IMR-90 (cell line): ENCODE results near the gene OPRM1. TPM values are rescaled to one million over a fixed set of nuclear protein-coding genes. Genes with fewer than 3 reads are reported as not detected.

ENCODE experiments used
- ATAC-seq: fragments of 200-7000 bp; cut with Tn5 transposase; 2 replicates; pipeline ENCODE4 v1.9.1; 2020; ENCODE audit warnings: low read depth, mild to moderate bottlenecking, moderate library complexity
- BruUV-seq: library from RNA; stranded (reverse); fragments of 400-500 nt; replicated peaks from 2 replicates; lab custom pipeline; 2021; lab: Mats Ljungman, UMichigan
- CTCF ChIA-PET: fragments of 300-600 bp; formaldehyde crosslinking; extraction: SDS; loops from one replicate; lab custom pipeline; 2021; ENCODE audit warnings: antibody characterized with exemption; lab: Yijun Ruan, JAX
- POLR2A ChIA-PET: fragments of 300-600 bp; sonication (Branson Sonifier 250); formaldehyde crosslinking; loops from one replicate; lab custom pipeline; 2022; ENCODE audit warnings: antibody characterized with exemption; ENCODE audit not compliant: unreplicated experiment; lab: Charles Lee
- DNase-seq: peaks from one replicate; pipeline ENCODE4 v3.0.0; 2013
- H2AFZ ChIP-seq: replicated peaks from 2 replicates; pipeline ENCODE3; 2013; ENCODE audit warnings: low read length, mild to moderate bottlenecking; ENCODE audit not compliant: poor library complexity
- H2AK5ac ChIP-seq: 2 replicates; pipeline ENCODE4 v1.6.1; 2013; ENCODE audit warnings: low read depth, low read length, inconsistent platforms
- H2AK9ac ChIP-seq: replicated peaks from 2 replicates; pipeline ENCODE3; 2013; ENCODE audit warnings: mild to moderate bottlenecking, low read depth, low read length, moderate library complexity; ENCODE audit not compliant: poor library complexity
- H2BK120ac ChIP-seq: 2 replicates; pipeline ENCODE4 v1.6.1; 2013; ENCODE audit warnings: low read depth, low read length, inconsistent platforms
- H2BK15ac ChIP-seq: 3 replicates; pipeline ENCODE4 v1.6.1; 2013; ENCODE audit warnings: low read depth, low read length, inconsistent platforms
- H2BK20ac ChIP-seq: 2 replicates; pipeline ENCODE4 v1.6.1; 2013; ENCODE audit warnings: low read depth, mild to moderate bottlenecking, inconsistent platforms, low read length, moderate library complexity
- H2BK5ac ChIP-seq: 2 replicates; pipeline ENCODE4 v1.6.1; 2013; ENCODE audit warnings: mild to moderate bottlenecking, low read depth, low read length, inconsistent platforms; ENCODE audit not compliant: poor library complexity, severe bottlenecking
- H3K14ac ChIP-seq: replicated peaks from 2 replicates; pipeline ENCODE4 v1.6.1; 2013; ENCODE audit warnings: low read depth, low read length, inconsistent platforms
- H3K18ac ChIP-seq: 2 replicates; pipeline ENCODE4 v1.6.1; 2013; ENCODE audit warnings: low read depth, low read length, control low read depth
- H3K23ac ChIP-seq: 2 replicates; pipeline ENCODE4 v1.6.1; 2013; ENCODE audit warnings: low read depth, low read length, inconsistent platforms
- H3K27ac ChIP-seq: 2 replicates; pipeline ENCODE4 v1.5.1; 2013; ENCODE audit warnings: mild to moderate bottlenecking, control low read depth, low read length; ENCODE audit not compliant: insufficient read depth
- H3K27me3 ChIP-seq: 2 replicates; pipeline ENCODE4 v1.6.1; 2013; ENCODE audit warnings: low read length; ENCODE audit not compliant: control insufficient read depth, insufficient read depth
- H3K36me3 ChIP-seq: 2 replicates; pipeline ENCODE4 v1.6.1; 2013; ENCODE audit warnings: low read length, mixed read lengths; ENCODE audit not compliant: control insufficient read depth, insufficient read depth
- H3K4ac ChIP-seq: 2 replicates; pipeline ENCODE4 v1.6.1; 2013; ENCODE audit warnings: low read depth, low read length, inconsistent platforms
- H3K4me1 ChIP-seq: 2 replicates; pipeline ENCODE4 v1.6.1; 2013; ENCODE audit warnings: low read length, mixed read lengths; ENCODE audit not compliant: control insufficient read depth, insufficient read depth
- H3K4me2 ChIP-seq: 2 replicates; pipeline ENCODE4 v1.6.1; 2013; ENCODE audit warnings: low read depth, mild to moderate bottlenecking, control low read depth, low read length, moderate library complexity
- H3K4me3 ChIP-seq: 2 replicates; pipeline ENCODE4 v1.5.1; 2013; ENCODE audit warnings: low read depth, mild to moderate bottlenecking, control low read depth, low read length, moderate library complexity; ENCODE audit not compliant: insufficient read depth
- H3K56ac ChIP-seq: 2 replicates; pipeline ENCODE4 v1.6.1; 2013; ENCODE audit warnings: low read length, inconsistent platforms; ENCODE audit not compliant: insufficient read depth; ENCODE audit errors: extremely low read depth
- H3K79me1 ChIP-seq, 2 experiments: 2 replicates each; pipeline ENCODE4 v1.6.1; 2013; ENCODE audit warnings: low read length in 2 of 2, inconsistent platforms in 1 of 2, low read depth in 1 of 2
- H3K9ac ChIP-seq: 2 replicates; pipeline ENCODE4 v1.6.1; 2013; ENCODE audit warnings: low read depth, low read length, control low read depth
- H3K9me1 ChIP-seq: 2 replicates; pipeline ENCODE4 v1.6.1; 2013; ENCODE audit warnings: low read length, inconsistent platforms; ENCODE audit not compliant: insufficient read depth
- H3K9me3 ChIP-seq: 2 replicates; pipeline ENCODE4 v1.6.1; 2013; ENCODE audit warnings: low read length; ENCODE audit not compliant: control insufficient read depth, insufficient read depth
- H4K20me1 ChIP-seq: 2 replicates; pipeline ENCODE4 v1.6.1; 2013; ENCODE audit warnings: low read length, inconsistent platforms; ENCODE audit not compliant: insufficient read depth
- H4K5ac ChIP-seq: 2 replicates; pipeline ENCODE4 v1.6.1; 2013; ENCODE audit warnings: mild to moderate bottlenecking, low read depth, low read length, control low read depth
- H4K8ac ChIP-seq, 2 experiments: 2 replicates each; pipeline ENCODE4 v1.6.1; 2013; ENCODE audit warnings: low read depth in 2 of 2, low read length in 2 of 2, control low read depth in 1 of 2, inconsistent platforms in 1 of 2
- H4K91ac ChIP-seq: 2 replicates; pipeline ENCODE4 v1.6.1; 2013; ENCODE audit warnings: low read depth, low read length, inconsistent platforms; ENCODE audit not compliant: insufficient read depth
- BHLHE40 ChIP-seq: fragments of 150-350 bp; IDR thresholded peaks from 2 replicates; pipeline ENCODE4 v1.6.1; 2016; ENCODE audit warnings: mild to moderate bottlenecking, low read depth, low read length
- CEBPB ChIP-seq: IDR thresholded peaks from 2 replicates; pipeline ENCODE4 v1.6.1; 2012; ENCODE audit warnings: low read depth, low read length, improper control_type of control experiment
- CHD1 ChIP-seq: IDR thresholded peaks from 2 replicates; pipeline ENCODE4 v1.6.1; 2012; ENCODE audit warnings: low read depth, low read length, improper control_type of control experiment
- ELK1 ChIP-seq: fragments of 150-350 bp; IDR thresholded peaks from 2 replicates; pipeline ENCODE4 v1.6.1; 2016; ENCODE audit warnings: low read depth, mild to moderate bottlenecking, low read length, moderate library complexity, borderline replicate concordance
- FOS ChIP-seq: fragments of 150-350 bp; IDR thresholded peaks from 2 replicates; pipeline ENCODE4 v1.6.1; 2016; ENCODE audit warnings: low read depth, low read length
- MAFK ChIP-seq: IDR thresholded peaks from 2 replicates; pipeline ENCODE4 v1.6.1; 2012; ENCODE audit warnings: low read depth, low read length, improper control_type of control experiment
- MAZ ChIP-seq: IDR thresholded peaks from 2 replicates; pipeline ENCODE4 v1.6.1; 2012; ENCODE audit warnings: low read depth, mild to moderate bottlenecking, low read length, improper control_type of control experiment, moderate library complexity, borderline replicate concordance
- MXI1 ChIP-seq: IDR thresholded peaks from 2 replicates; pipeline ENCODE4 v1.6.1; 2012; ENCODE audit warnings: low read depth, mild to moderate bottlenecking, low read length, moderate library complexity, borderline replicate concordance
- NFE2L2 ChIP-seq: fragments of 150-350 bp; IDR thresholded peaks from 2 replicates; pipeline ENCODE4 v1.6.1; 2016; ENCODE audit warnings: low read depth, mild to moderate bottlenecking, low read length
- POLR2A ChIP-seq: IDR thresholded peaks from 2 replicates; pipeline ENCODE4 v1.6.1; 2012; ENCODE audit warnings: mild to moderate bottlenecking, low read depth, low read length
- RAD21 ChIP-seq: IDR thresholded peaks from 2 replicates; pipeline ENCODE4 v1.6.1; 2012; ENCODE audit warnings: low read length, improper control_type of control experiment
- RCOR1 ChIP-seq: IDR thresholded peaks from 2 replicates; pipeline ENCODE4 v1.6.1; 2012; ENCODE audit warnings: mild to moderate bottlenecking, low read length, improper control_type of control experiment; ENCODE audit not compliant: insufficient replicate concordance
- RFX5 ChIP-seq: IDR thresholded peaks from 2 replicates; pipeline ENCODE4 v1.8.0; 2012; ENCODE audit warnings: low read depth, mild to moderate bottlenecking, low read length, moderate library complexity
- SMC3 ChIP-seq: fragments of 150-350 bp; IDR thresholded peaks from 2 replicates; pipeline ENCODE4 v1.6.1; 2016; ENCODE audit warnings: low read depth, mild to moderate bottlenecking, antibody characterized with exemption, low read length, moderate library complexity
- WGBS, 2 experiments: methylation state at CpG; one replicate each; pipeline versions ENCODE4 v1.1.5 to v1.1.7; 2013; ENCODE audit warnings: missing lambda C conversion rate in 2 of 2; ENCODE audit not compliant: insufficient read length in 1 of 2; ENCODE audit errors: extremely low coverage in 2 of 2; 5-methylcytosine and 5-hydroxymethylcytosine counted together
- dilution Hi-C: fragments of 300-500 bp; cut with HindIII; formaldehyde crosslinking; loops from one replicate; pipeline ENCODE4 v1.14.3; 2018; ENCODE audit warnings: low sequenced_read_pairs; ENCODE audit not compliant: unreplicated experiment
- in situ Hi-C: fragments of 300-500 bp; cut with MboI; formaldehyde crosslinking; loops from 3 replicates; pipeline ENCODE4 v1.14.3; 2019; ENCODE audit warnings: low sequenced_read_pairs, inconsistent platforms, mixed read lengths
- intact Hi-C: fragments of 100-400 bp; cut with micrococcal nuclease; formaldehyde crosslinking; loops from 2 replicates; pipeline ENCODE4 v1.10.0; 2022
- polyA plus RNA-seq, 3 experiments: library from polyadenylated mRNA; depleted of rRNA; stranded (reverse); fragments of >200 nt; gene quantifications; 2 replicates each; pipeline ENCODE4 v1.2.3, GENCODE V29; 2012; ENCODE audit warnings: low replicate concordance in 1 of 3
- total RNA-seq: library from RNA; depleted of rRNA; stranded (reverse); fragments of >200 nt; gene quantifications from 2 replicates; pipeline ENCODE4 v1.2.3, GENCODE V29; 2012
- TF ChIP-seq, protein P1 (sequence below): fragments of 150-350 bp; IDR thresholded peaks from 2 replicates; pipeline ENCODE4 v1.6.1; 2017; ENCODE audit warnings: mild to moderate bottlenecking, antibody characterized with exemption, low read length, low read depth
- TF ChIP-seq, protein P2 (sequence below): conservative IDR thresholded peaks from 2 replicates; pipeline ENCODE4 v1.5.1; 2012; ENCODE audit warnings: mild to moderate bottlenecking, low read depth, low read length, improper control_type of control experiment

OPRM1 gene
- total and polyA plus RNA-seq, 2 of the 4 experiments (the other 2 are of a cell fraction), result not detected

DNA sequence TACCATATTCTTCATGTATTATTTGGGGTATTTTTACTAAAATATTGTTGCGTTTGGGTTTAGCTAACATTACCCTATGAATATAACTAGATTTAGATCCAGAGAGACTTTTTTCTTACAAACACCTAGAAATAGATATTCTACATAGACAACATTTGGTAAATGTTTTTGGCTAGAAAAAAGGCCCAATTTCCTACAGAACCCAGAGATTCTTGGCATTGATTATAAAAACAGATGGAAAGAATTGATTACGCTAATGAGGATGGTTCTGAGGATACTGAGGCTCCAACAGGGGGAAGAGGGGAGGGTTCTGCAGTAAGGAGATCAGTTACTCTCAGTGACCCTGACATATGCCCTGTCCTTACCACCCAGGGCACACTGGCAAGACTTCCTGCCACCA is 194.3 kb downstream of the OPRM1 start:
- Histone ChIP-seq H3K36me3 (no peaks in the 10 kb centered on the region), H2AK5ac (no peak overlapping the region), H3K27me3 (no peaks in the 10 kb centered on the region), H2BK5ac (no peak overlapping the region), H4K20me1 (no peaks in the 10 kb centered on the region), H3K27ac (no peak overlapping the region), H3K4me2 (no peak overlapping the region), H2BK20ac (no peak overlapping the region), H3K23ac (no peak overlapping the region), H3K56ac (no peak overlapping the region), H2BK120ac (no peak overlapping the region), H2AK9ac (no peak overlapping the region), H3K79me1 (no peaks in the 10 kb centered on the region), H3K9ac (no peak overlapping the region), H4K5ac (no peak overlapping the region), H4K8ac (no peak overlapping the region), H2BK15ac (no peak overlapping the region), H3K18ac (no peak overlapping the region), H3K14ac (no peak overlapping the region), H3K4me1 (peaks cover 5% of the 10 kb centered on the region; the same call in 1 of the 2 replicates), H3K4me3 (no peak overlapping the region), H3K4ac (no peak overlapping the region), H2AFZ (no peak overlapping the region), H3K9me3 (no peaks in the 10 kb centered on the region), H3K9me1 (peaks cover 3% of the 10 kb centered on the region; the same call in 1 of the 2 replicates), H4K91ac (no peak overlapping the region)
- no peak for DNase-seq
- TF ChIP-seq SMC3 (no peak), BHLHE40 (no peak), RAD21 (no peak), NFE2L2 (no peak), CHD1 (no peak), RCOR1 (no peak), MAZ (no peak), CEBPB (no peak), MAFK (no peak), FOS (no peak), MXI1 (no peak), POLR2A (no peak), RFX5 (no peak), ELK1 (no peak)
- TF ChIP-seq, protein P1, sequence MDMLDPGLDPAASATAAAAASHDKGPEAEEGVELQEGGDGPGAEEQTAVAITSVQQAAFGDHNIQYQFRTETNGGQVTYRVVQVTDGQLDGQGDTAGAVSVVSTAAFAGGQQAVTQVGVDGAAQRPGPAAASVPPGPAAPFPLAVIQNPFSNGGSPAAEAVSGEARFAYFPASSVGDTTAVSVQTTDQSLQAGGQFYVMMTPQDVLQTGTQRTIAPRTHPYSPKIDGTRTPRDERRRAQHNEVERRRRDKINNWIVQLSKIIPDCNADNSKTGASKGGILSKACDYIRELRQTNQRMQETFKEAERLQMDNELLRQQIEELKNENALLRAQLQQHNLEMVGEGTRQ, result no peak
- TF ChIP-seq, protein P2, sequence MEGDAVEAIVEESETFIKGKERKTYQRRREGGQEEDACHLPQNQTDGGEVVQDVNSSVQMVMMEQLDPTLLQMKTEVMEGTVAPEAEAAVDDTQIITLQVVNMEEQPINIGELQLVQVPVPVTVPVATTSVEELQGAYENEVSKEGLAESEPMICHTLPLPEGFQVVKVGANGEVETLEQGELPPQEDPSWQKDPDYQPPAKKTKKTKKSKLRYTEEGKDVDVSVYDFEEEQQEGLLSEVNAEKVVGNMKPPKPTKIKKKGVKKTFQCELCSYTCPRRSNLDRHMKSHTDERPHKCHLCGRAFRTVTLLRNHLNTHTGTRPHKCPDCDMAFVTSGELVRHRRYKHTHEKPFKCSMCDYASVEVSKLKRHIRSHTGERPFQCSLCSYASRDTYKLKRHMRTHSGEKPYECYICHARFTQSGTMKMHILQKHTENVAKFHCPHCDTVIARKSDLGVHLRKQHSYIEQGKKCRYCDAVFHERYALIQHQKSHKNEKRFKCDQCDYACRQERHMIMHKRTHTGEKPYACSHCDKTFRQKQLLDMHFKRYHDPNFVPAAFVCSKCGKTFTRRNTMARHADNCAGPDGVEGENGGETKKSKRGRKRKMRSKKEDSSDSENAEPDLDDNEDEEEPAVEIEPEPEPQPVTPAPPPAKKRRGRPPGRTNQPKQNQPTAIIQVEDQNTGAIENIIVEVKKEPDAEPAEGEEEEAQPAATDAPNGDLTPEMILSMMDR, result no peak
- dilution Hi-C loops (no loop called here), intact Hi-C loops (no loop called here), in situ Hi-C loops (no loop called here)
- ChIA-PET CTCF (interaction anchor here (0.8 kb wide), 1 partner anchor 8 kb away, joined by 4 read pairs; no protein-coding TSS in a partner anchor), POLR2A (no interaction called here)
- ATAC-seq, result no peak
- no CpG with 5 or more reads among the region's 2 CpGs for WGBS, 2 experiments
- BruUV-seq, result no TSS peak
